Measurements from ENCODE around the gene EPHA4.

EPHA4 gene

GRCh38 chr2:221392228-221392881, 179.7 kb downstream of the EPHA4 start:
- no peak for DNase-seq (ENCODE audit: low read depth in 2 of 2)
- TF ChIP-seq CTCF (IDR thresholded peaks at IDR 0.05; ENCODE audit: low read depth, low read length) = no peak
- no peak overlapping the region for H3K4me3 ChIP-seq (replicated peaks in 1 of 2; ENCODE audit: low read depth in 2 of 2, low read length in 2 of 2)

GRCh38 chr2:221390878-221391277, 181.2 kb downstream of the EPHA4 start:
- no peak for TF ChIP-seq CTCF (IDR thresholded peaks at IDR 0.05; ENCODE audit: low read depth, low read length)
- DNase-seq (ENCODE audit: low read depth in 2 of 2) = no peak
- no peak overlapping the region for H3K4me3 ChIP-seq (replicated peaks in 1 of 2; ENCODE audit: low read depth in 2 of 2, low read length in 2 of 2)

DNA sequence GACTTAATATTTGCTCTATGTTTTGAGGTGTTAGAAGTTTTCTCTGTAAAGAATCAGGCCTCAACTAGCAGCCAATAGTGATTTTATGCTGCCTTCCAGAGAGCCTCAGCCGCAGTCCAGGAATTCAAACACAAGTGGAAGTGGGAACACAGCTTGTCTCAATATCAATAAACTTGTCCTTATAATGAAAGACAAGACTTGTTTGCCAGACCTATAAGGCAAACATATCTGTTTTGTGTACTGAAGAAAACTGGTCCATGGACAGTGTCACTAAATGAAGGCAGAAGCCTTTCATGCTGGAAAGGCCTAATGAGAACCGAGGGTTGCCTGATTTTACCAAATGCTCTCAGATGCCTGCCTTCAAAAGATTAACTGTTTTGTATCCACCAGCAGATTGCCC, 182.2 kb downstream of the EPHA4 start:
- no peak for TF ChIP-seq CTCF (IDR thresholded peaks at IDR 0.05; ENCODE audit: low read depth, low read length)
- no peak overlapping the region for H3K4me3 ChIP-seq (replicated peaks in 1 of 2; ENCODE audit: low read depth in 2 of 2, low read length in 2 of 2)
- no peak for DNase-seq (ENCODE audit: low read depth in 2 of 2)

DNA sequence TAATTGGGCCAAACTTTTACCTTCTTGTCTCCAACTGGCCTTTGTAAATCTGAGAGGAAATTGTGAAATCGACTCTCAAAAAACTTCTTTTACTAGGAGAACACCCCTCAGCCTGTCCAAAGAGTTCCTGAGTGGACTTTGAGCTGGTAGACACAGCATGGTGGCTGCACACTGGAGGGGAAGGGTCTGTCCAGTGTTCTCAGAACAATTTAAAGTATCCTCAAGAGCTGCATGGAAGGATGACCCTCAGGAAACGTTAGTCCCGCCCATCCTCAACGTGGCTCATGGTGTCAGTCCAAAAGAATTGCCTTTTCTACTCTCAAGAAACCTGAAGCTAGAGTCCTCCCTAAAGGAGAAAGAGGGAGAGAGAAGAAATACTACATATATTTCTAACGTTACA, 182.7 kb downstream of the EPHA4 start:
- TF ChIP-seq CTCF (IDR thresholded peaks at IDR 0.05; ENCODE audit: low read depth, low read length) = no peak
- H3K4me3 ChIP-seq (replicated peaks in 1 of 2; ENCODE audit: low read depth in 2 of 2, low read length in 2 of 2) = no peak overlapping the region
- DNase-seq (ENCODE audit: low read depth in 2 of 2) = no peak

DNA sequence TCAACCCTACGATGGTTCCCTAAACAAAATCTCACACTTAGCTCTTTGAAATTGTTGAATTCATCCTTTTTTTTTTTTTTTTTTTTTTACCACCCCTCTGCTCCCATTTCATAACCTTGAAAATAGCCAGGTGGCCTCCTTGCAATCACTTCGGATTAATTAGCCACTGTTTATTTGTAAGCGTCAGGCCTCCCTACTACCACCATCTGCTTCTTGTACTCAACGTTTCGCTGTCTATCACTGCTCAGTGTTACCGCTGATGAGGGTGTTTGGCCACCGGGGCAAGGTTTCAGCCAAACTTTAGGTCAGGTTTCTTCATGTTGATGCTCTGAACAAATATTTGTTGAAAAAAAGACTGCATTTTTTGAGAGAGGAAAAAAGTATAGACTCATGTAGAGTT, 183.2 kb downstream of the EPHA4 start:
- no peak for TF ChIP-seq CTCF (IDR thresholded peaks at IDR 0.05; ENCODE audit: low read depth, low read length)
- no peak overlapping the region for H3K4me3 ChIP-seq (replicated peaks in 1 of 2; ENCODE audit: low read depth in 2 of 2, low read length in 2 of 2)
- no peak for DNase-seq (ENCODE audit: low read depth in 2 of 2)

GRCh38 chr2:221385716-221386115, 186.4 kb downstream of the EPHA4 start:
- no peak for DNase-seq (ENCODE audit: low read depth in 2 of 2)
- no peak overlapping the region for H3K4me3 ChIP-seq (replicated peaks in 1 of 2; ENCODE audit: low read depth in 2 of 2, low read length in 2 of 2)
- TF ChIP-seq CTCF (IDR thresholded peaks at IDR 0.05; ENCODE audit: low read depth, low read length) = no peak

DNA sequence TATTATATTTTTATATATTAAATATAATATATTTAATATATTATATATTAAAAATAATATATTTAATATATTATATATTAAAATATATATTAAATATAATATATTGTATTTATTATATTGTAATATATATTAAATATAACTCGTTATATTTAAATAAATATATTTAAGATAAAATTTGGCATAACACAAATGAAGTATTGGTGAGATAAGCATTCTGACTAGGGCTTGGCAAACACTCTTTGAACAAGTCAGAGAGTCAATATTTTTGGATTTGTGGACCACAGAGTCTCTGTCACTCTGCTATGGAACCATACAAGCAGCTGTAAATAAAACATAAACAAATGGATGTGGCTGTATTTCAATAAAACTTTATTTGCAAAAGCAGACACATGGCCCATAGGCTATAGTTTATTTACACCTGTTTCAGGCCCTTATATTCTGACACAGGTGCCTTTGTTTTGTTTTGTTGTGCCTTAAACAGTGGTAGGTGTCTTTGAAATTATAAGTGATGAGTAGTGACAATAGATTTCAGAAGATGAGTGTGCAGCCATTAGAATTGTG, 190.1 kb downstream of the EPHA4 start:
- no peak for TF ChIP-seq CTCF (IDR thresholded peaks at IDR 0.05; ENCODE audit: low read depth, low read length)
- no peak overlapping the region for H3K4me3 ChIP-seq (replicated peaks in 1 of 2; ENCODE audit: low read depth in 2 of 2, low read length in 2 of 2)
- DNase-seq (ENCODE audit: low read depth in 2 of 2) = no peak

Data from cardiac fibroblast (primary cell).